Smooth muscle cell (in vitro differentiated cells): ENCODE measurements around the gene EPB41L4B. TPM values are rescaled to one million over a fixed set of nuclear protein-coding genes. Genes with fewer than 3 reads are reported as not detected.

Source experiments
- DNase-seq: peaks from one replicate; lab custom pipeline; 2025; ENCODE audit not compliant: unreplicated experiment; lab: John Stamatoyannopoulos, UW
- H2AFZ ChIP-seq: fragments of 200-600 bp; sonication (generic); 2 replicates; pipeline ENCODE4 v1.6.0; 2016; ENCODE audit warnings: antibody characterized with exemption, low read depth, mild to moderate bottlenecking
- H3F3A ChIP-seq: fragments of 200-600 bp; sonication (generic); 2 replicates; pipeline ENCODE4 v1.6.0; 2017; ENCODE audit warnings: antibody characterized with exemption, low read depth
- H3K27ac ChIP-seq: fragments of 200-600 bp; sonication (generic); 2 replicates; pipeline ENCODE4 v1.5.1; 2016; ENCODE audit warnings: low read depth, mild to moderate bottlenecking
- H3K27me3 ChIP-seq: fragments of 200-600 bp; sonication (generic); 2 replicates; pipeline ENCODE4 v1.6.1; 2016; ENCODE audit warnings: low read depth, mild to moderate bottlenecking
- H3K36me3 ChIP-seq: fragments of 200-600 bp; sonication (generic); 2 replicates; pipeline ENCODE4 v1.5.1; 2016; ENCODE audit warnings: low read depth
- H3K4me1 ChIP-seq: fragments of 200-600 bp; sonication (generic); 2 replicates; pipeline ENCODE4 v1.5.1; 2016; ENCODE audit warnings: low read depth
- H3K4me2 ChIP-seq: fragments of 200-600 bp; sonication (generic); 2 replicates; pipeline ENCODE4 v1.6.0; 2016; ENCODE audit warnings: mild to moderate bottlenecking
- H3K4me3 ChIP-seq: fragments of 200-600 bp; sonication (generic); 2 replicates; pipeline ENCODE4 v1.5.1; 2016; ENCODE audit warnings: mild to moderate bottlenecking
- H3K79me2 ChIP-seq: fragments of 200-600 bp; sonication (generic); 2 replicates; pipeline ENCODE4 v1.6.0; 2016; ENCODE audit warnings: low read depth, mild to moderate bottlenecking
- H3K9ac ChIP-seq: fragments of 200-600 bp; sonication (generic); 2 replicates; pipeline ENCODE4 v1.6.0; 2016; ENCODE audit warnings: low read depth
- H3K9me3 ChIP-seq: fragments of 200-600 bp; sonication (generic); replicated peaks from 2 replicates; pipeline ENCODE4 v1.5.1; 2016; ENCODE audit warnings: low read depth
- H4K20me1 ChIP-seq: fragments of 200-600 bp; sonication (generic); 2 replicates; pipeline ENCODE4 v1.6.0; 2016; ENCODE audit warnings: low read depth
- WGBS: methylation state at CpG from one replicate; pipeline ENCODE4 v1.1.7; 2016; ENCODE audit warnings: low lambda C conversion rate; 5-methylcytosine and 5-hydroxymethylcytosine counted together
- polyA plus RNA-seq: library from polyadenylated mRNA; unstranded; fragments of >200 nt; fragmentation: Nextera tagmentation; extraction: Ambion mirVana; gene quantifications from 2 replicates; pipeline ENCODE4 v1.2.1, GENCODE V29; 2016
- total RNA-seq: library from RNA; depleted of rRNA; stranded (reverse); fragments of >200 nt; gene quantifications from 2 replicates; pipeline ENCODE4 v1.2.3, GENCODE V29; 2014
- TF ChIP-seq, protein P1 (sequence below): fragments of 200-600 bp; sonication (generic); IDR thresholded peaks from 2 replicates; pipeline ENCODE4 v1.5.1; 2017; ENCODE audit warnings: borderline replicate concordance, mild to moderate bottlenecking, antibody characterized with exemption; ENCODE audit not compliant: insufficient read depth, poor library complexity, severe bottlenecking

Gene EPB41L4B
- total and polyA plus RNA-seq, 2 experiments from 2014 or later: 0.74 to 2.5 TPM

DNA sequence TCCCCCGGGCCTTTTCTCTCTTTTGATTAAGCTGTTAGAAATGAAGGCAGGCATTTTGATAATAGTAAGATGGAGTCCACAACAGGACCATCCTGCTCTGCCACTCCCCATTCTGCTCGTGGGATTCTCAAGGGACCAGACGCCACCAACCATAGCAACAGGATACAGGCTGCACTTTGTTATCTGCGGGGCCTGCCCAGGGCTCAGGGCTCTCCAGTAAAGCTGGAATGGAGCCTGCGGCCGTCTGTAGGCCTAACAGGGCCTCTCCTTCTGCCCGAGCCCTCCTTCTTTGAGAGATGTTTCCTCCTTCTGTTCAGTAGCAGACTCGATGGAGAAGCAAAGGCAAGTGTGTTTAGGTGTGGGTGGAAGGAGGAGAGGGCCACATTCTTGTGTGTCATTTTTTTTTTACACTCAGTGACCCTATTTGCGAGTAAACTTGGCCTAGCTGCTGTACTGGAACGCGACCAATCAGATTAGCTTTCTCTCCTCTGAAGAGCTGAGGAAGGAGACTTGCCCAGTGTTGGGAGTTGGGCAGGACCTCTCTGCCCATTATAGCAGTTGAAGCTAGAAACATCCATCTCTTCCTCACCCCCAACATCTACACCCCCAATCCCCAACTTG, 8.9 kb upstream of the EPB41L4B start:
- Histone ChIP-seq H3K36me3 (no peaks in the 10 kb centered on the region), H3K4me3 (no peak overlapping the region), H3K4me1 (no peaks in the 10 kb centered on the region), H3K27ac (peak overlapping the region; percentile 11), H3K79me2 (no peaks in the 10 kb centered on the region), H3K9ac (no peak overlapping the region), H3K9me3 (no peaks in the 10 kb centered on the region), H4K20me1 (no peaks in the 10 kb centered on the region), H2AFZ (no peak overlapping the region), H3K4me2 (no peak overlapping the region), H3K27me3 (no peaks in the 10 kb centered on the region), H3F3A (no peaks in the 10 kb centered on the region)
- TF ChIP-seq, protein P1, sequence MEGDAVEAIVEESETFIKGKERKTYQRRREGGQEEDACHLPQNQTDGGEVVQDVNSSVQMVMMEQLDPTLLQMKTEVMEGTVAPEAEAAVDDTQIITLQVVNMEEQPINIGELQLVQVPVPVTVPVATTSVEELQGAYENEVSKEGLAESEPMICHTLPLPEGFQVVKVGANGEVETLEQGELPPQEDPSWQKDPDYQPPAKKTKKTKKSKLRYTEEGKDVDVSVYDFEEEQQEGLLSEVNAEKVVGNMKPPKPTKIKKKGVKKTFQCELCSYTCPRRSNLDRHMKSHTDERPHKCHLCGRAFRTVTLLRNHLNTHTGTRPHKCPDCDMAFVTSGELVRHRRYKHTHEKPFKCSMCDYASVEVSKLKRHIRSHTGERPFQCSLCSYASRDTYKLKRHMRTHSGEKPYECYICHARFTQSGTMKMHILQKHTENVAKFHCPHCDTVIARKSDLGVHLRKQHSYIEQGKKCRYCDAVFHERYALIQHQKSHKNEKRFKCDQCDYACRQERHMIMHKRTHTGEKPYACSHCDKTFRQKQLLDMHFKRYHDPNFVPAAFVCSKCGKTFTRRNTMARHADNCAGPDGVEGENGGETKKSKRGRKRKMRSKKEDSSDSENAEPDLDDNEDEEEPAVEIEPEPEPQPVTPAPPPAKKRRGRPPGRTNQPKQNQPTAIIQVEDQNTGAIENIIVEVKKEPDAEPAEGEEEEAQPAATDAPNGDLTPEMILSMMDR: no peak
- DNase-seq: no peak
- WGBS: 61% methylated on average over 11 of the region's 11 CpGs

DNA sequence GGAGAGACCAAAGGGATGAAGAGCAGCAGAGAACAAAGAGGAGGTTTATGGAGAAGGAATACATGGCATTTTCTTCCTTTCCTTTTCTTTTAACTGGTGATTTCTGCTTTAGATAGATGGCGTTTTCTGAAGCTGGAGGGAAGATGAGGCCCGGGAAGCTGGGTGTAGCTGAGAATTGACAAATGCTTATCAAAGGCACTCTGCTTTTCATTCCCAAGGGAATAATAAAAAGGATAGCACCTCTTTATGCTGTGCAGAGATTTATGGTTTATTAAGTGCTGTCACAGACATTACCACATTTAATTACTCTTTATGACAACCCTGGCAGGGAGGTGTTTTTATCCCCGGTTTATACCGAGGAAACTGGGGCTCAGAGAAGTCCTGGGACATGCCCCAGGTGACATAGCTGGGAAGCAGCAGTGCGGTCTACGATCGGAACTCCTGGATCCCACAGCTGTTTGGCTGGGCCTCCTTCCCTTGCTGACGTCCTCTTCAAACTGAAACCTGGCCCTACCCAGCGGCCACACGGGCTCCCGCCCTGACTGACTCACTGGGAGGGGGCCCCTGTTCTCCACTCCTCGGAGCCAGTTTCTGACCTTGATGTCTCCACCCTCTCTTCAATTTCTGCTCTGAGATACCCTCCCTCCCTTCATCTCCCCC, 8.2 kb upstream of the EPB41L4B start:
- H3K27ac ChIP-seq: peak overlapping the region; percentile 10
- TF ChIP-seq, protein P1: no peak

DNA sequence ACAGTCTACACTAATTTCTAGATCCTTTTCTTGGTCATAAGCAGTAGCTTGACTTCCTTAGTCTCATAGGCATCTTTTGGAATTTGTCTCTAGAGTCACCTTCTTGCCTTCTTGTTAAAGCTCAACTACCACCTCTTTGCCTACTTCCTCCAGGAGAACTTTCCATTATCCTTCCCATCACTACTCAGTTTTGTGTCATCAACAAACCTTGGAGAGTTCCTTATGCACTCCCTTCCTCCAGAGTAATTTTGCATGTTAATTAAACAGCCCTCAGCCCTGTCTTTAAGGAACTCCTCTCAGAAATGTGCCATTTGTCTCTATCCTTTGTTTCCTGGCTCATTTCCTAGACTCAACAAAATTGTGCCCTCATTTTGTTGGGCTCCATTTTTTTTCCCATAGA, 4.2 kb upstream of the EPB41L4B start:
- no peak overlapping the region for H3K27ac ChIP-seq
- H3K9me3 ChIP-seq: no peaks in the 10 kb centered on the region
- H3K27me3 ChIP-seq: no peaks in the 10 kb centered on the region
- TF ChIP-seq, protein P1: no peak
- no peak overlapping the region for H3K9ac ChIP-seq
- H3F3A ChIP-seq: no peaks in the 10 kb centered on the region
- no peak overlapping the region for H3K4me3 ChIP-seq
- DNase-seq: no peak
- no peak overlapping the region for H3K4me2 ChIP-seq
- H3K79me2 ChIP-seq: no peaks in the 10 kb centered on the region
- no peak overlapping the region for H2AFZ ChIP-seq
- no peaks in the 10 kb centered on the region for H4K20me1 ChIP-seq
- no peaks in the 10 kb centered on the region for H3K36me3 ChIP-seq
- H3K4me1 ChIP-seq: no peaks in the 10 kb centered on the region

More for the DNA sequence above, 8.2 kb upstream of the EPB41L4B start:
- 67% methylated on average over 12 of the region's 12 CpGs for WGBS
- no peak overlapping the region for H3K4me3 ChIP-seq
- H3K9ac ChIP-seq: no peak overlapping the region
- H4K20me1 ChIP-seq: no peaks in the 10 kb centered on the region
- no peaks in the 10 kb centered on the region for H3F3A ChIP-seq
- H3K4me1 ChIP-seq: no peaks in the 10 kb centered on the region
- no peak overlapping the region for H3K4me2 ChIP-seq
- H3K36me3 ChIP-seq: no peaks in the 10 kb centered on the region
- H3K9me3 ChIP-seq: no peaks in the 10 kb centered on the region
- H3K79me2 ChIP-seq: no peaks in the 10 kb centered on the region
- H3K27me3 ChIP-seq: no peaks in the 10 kb centered on the region
- DNase-seq: no peak
- no peak overlapping the region for H2AFZ ChIP-seq

DNA sequence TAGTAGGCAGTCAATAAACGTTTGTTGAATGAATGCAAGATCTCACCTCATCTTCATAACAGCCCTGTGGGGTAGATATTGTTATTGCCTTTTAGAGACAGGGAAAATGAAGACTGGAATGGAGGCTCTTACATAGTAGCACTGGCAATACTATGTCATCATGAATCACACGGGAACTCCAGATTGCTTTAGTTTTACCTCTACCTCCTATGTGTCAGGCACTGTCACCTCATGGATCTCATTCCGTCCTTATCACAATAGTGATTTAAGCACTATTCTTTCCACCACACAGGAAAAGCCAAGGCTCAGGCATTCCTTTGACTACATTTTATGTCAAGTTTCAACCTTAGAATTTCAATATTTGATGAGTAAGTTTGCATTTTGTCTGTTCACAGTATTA, 2.9 kb upstream of the EPB41L4B start:
- Histone ChIP-seq H3K9me3 (no peaks in the 10 kb centered on the region), H3K27ac (no peak overlapping the region), H3K79me2 (no peaks in the 10 kb centered on the region), H3K9ac (no peak overlapping the region), H3K36me3 (no peaks in the 10 kb centered on the region), H3K4me3 (no peak overlapping the region), H3K27me3 (peaks cover 12% of the 10 kb centered on the region), H3K4me2 (no peak overlapping the region), H2AFZ (no peak overlapping the region), H3K4me1 (peaks cover 7% of the 10 kb centered on the region), H4K20me1 (no peaks in the 10 kb centered on the region), H3F3A (no peaks in the 10 kb centered on the region)
- no peak for DNase-seq
- TF ChIP-seq, protein P1: no peak
- WGBS: 87% methylated on average over 3 of the region's 3 CpGs
